Activated CD4-positive, alpha-beta memory T cell treated with anti-CD3 and anti-CD28 coated beads, Interleukin-2, amount 10 ng/mL, durations not matched to agents 7 days and 5 days (primary cell): ENCODE data around the gene IRF4. TPM values are rescaled to one million over a fixed set of nuclear protein-coding genes. Genes with fewer than 3 reads are reported as not detected.
A peak's percentile ranks its signal among the peaks of the same experiment; 100 is the strongest.
"Not testable (repeated sequence)": the region's sequence is repeated elsewhere in the genome, so short reads cannot be mapped to it uniquely, and the experiment has no call there.

Experiments used
- CTCF ChIA-PET: fragments of 350-600 bp; sonication (Branson Sonifier 250); formaldehyde crosslinking; loops from one replicate; lab custom pipeline; 2021; ENCODE audit warnings: antibody characterized with exemption, inconsistent platforms; lab: Charles Lee
- POLR2A ChIA-PET: fragments of 350-600 bp; sonication (Branson Sonifier 250); formaldehyde crosslinking; loops from one replicate; lab custom pipeline; 2021; ENCODE audit warnings: antibody characterized with exemption; lab: Charles Lee
- DNase-seq: peaks from one replicate; pipeline ENCODE4 v3.0.0-alpha.2; 2020
- H3K27ac Mint-ChIP-seq: one replicate; pipeline ENCODE4 v1.8.0; 2021; ENCODE audit warnings: mild to moderate bottlenecking, mixed read lengths
- H3K27me3 Mint-ChIP-seq: one replicate; pipeline ENCODE4 v1.8.0; 2021; ENCODE audit warnings: mixed read lengths
- H3K36me3 Mint-ChIP-seq: one replicate; pipeline ENCODE4 v1.8.0; 2021; ENCODE audit warnings: low read depth, mixed read lengths
- H3K4me1 Mint-ChIP-seq: one replicate; pipeline ENCODE4 v1.8.0; 2021; ENCODE audit warnings: mixed read lengths
- H3K4me3 Mint-ChIP-seq: one replicate; pipeline ENCODE4 v1.8.0; 2021; ENCODE audit warnings: mild to moderate bottlenecking, mixed read lengths
- H3K9me3 Mint-ChIP-seq: one replicate; pipeline ENCODE4 v1.8.0; 2021; ENCODE audit warnings: mixed read lengths
- total RNA-seq, 2 experiments: library from RNA; stranded (reverse); gene quantifications; one replicate each; pipeline ENCODE4 v1.2.3, GENCODE V29; 2021

Gene IRF4
- total RNA-seq, 2 experiments from 2014 or later: 171 to 178 TPM

- peaks cover 18% of the 10 kb centered on the region for H3K9me3 Mint-ChIP-seq
- no peak overlapping the region for H3K27ac Mint-ChIP-seq
- H3K4me3 Mint-ChIP-seq: no peak overlapping the region
- H3K36me3 Mint-ChIP-seq: peaks cover 94% of the 10 kb centered on the region
- peaks cover 40% of the 10 kb centered on the region for H3K4me1 Mint-ChIP-seq
- ChIA-PET POLR2A (interaction anchor here (1.0 to 15.6 kb wide), 13 partner anchors 8 to 189 kb away, joined by 3 to 328 read pairs (median 4); partner anchors contain the start of gene IRF4), CTCF (interaction anchor here (0.9 to 1.9 kb wide), 2 partner anchors 12 to 106 kb away, joined by 3 to 10 read pairs; no protein-coding TSS in a partner anchor)
- H3K27me3 Mint-ChIP-seq: peaks cover 2% of the 10 kb centered on the region
- no peak for DNase-seq
These were observed 20.0 kb downstream of the IRF4 start for GRCh38 chr6:411402-412145.

- no peak for DNase-seq
- no peak overlapping the region for H3K27ac Mint-ChIP-seq
- peaks cover 2% of the 10 kb centered on the region for H3K27me3 Mint-ChIP-seq
- H3K36me3 Mint-ChIP-seq: peaks cover 87% of the 10 kb centered on the region
- ChIA-PET POLR2A (interaction anchor here (1.3 to 15.6 kb wide), 13 partner anchors 9 to 189 kb away, joined by 3 to 328 read pairs (median 4); partner anchors contain the start of gene IRF4), CTCF (interaction anchor here (0.9 to 1.9 kb wide), 3 partner anchors 10 to 105 kb away, joined by 3 to 10 read pairs (median 3); no protein-coding TSS in a partner anchor)
- peaks cover 18% of the 10 kb centered on the region for H3K9me3 Mint-ChIP-seq
- peaks cover 33% of the 10 kb centered on the region for H3K4me1 Mint-ChIP-seq
- no peak overlapping the region for H3K4me3 Mint-ChIP-seq
These were observed 20.8 kb downstream of the IRF4 start for GRCh38 chr6:412146-412886.

GRCh38 chr6:414447-414846 is 22.9 kb downstream of the IRF4 start:
- POLR2A ChIA-PET: interaction anchor here (0.9 to 15.6 kb wide), 3 partner anchors 8 to 22 kb away, joined by 3 to 328 read pairs (median 21); partner anchors contain the start of gene IRF4
- CTCF ChIA-PET: no interaction called here
- H3K4me3 Mint-ChIP-seq: no peak overlapping the region
- DNase-seq: no peak
- peaks cover 68% of the 10 kb centered on the region for H3K36me3 Mint-ChIP-seq
- H3K9me3 Mint-ChIP-seq: peaks cover 19% of the 10 kb centered on the region
- H3K4me1 Mint-ChIP-seq: peaks cover 18% of the 10 kb centered on the region
- H3K27me3 Mint-ChIP-seq: peaks cover 2% of the 10 kb centered on the region
- no peak overlapping the region for H3K27ac Mint-ChIP-seq

- ChIA-PET POLR2A (interaction anchor here (1.4 to 4.7 kb wide), 2 partner anchors 12 to 23 kb away, joined by 4 to 21 read pairs; no protein-coding TSS in a partner anchor), CTCF (no interaction called here)
- Mint-ChIP-seq H3K27me3 (peaks cover 2% of the 10 kb centered on the region), H3K4me1 (peaks cover 15% of the 10 kb centered on the region), H3K9me3 (peaks cover 25% of the 10 kb centered on the region), H3K4me3 (no peak overlapping the region), H3K36me3 (peaks cover 67% of the 10 kb centered on the region), H3K27ac (no peak overlapping the region)
- no peak for DNase-seq
These were observed 23.5 kb downstream of the IRF4 start for GRCh38 chr6:415087-415486.

GRCh38 chr6:421211-421610 is 29.7 kb downstream of the IRF4 start:
- CTCF ChIA-PET: no interaction called here
- Mint-ChIP-seq H3K4me1 (peaks cover 19% of the 10 kb centered on the region), H3K9me3 (peaks cover 13% of the 10 kb centered on the region), H3K27ac (no peak overlapping the region), H3K36me3 (peaks cover 12% of the 10 kb centered on the region), H3K4me3 (no peak overlapping the region), H3K27me3 (no peaks in the 10 kb centered on the region)
- DNase-seq: no peak
- POLR2A ChIA-PET: interaction anchor here (0.8 to 1.6 kb wide), 3 partner anchors 9 to 88 kb away, joined by 3 to 4 read pairs (median 4); no protein-coding TSS in a partner anchor

DNA sequence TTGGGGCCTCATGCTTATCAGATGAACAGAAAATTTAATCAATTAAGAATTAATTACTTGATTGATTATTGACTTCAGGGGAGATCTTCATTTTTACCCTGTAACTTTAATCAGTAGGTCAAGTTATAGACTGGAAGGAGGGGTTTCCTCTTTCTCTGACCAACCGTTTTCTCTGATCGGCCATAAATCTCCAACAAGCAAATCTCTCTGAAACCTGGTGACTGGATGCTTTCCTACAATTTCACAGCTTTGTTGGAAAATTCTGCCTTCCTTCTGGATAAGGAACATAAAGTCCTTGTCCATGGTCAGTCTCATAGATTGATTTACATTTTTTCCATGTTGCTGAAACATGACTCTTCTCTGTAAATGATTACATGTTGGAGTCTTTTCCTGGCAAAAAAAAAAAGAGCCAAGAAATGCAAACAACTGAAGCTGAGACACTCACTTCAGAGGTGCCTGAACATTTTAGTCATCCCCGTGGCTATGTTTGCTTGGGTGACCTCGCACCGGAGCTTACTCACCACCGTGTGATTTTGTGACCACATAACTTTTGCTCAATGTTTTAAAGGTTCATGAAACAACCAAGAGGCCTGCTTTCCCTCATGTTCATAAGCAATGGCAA is 31.0 kb downstream of the IRF4 start:
- Mint-ChIP-seq H3K27me3 (no peaks in the 10 kb centered on the region), H3K4me3 (no peak overlapping the region), H3K27ac (no peak overlapping the region), H3K36me3 (peaks cover 12% of the 10 kb centered on the region), H3K9me3 (peaks cover 13% of the 10 kb centered on the region), H3K4me1 (peaks cover 19% of the 10 kb centered on the region)
- ChIA-PET POLR2A (interaction anchor here (0.6 to 1.6 kb wide), 11 partner anchors 8 to 210 kb away, joined by 3 to 8 read pairs (median 4); no protein-coding TSS in a partner anchor), CTCF (interaction anchor here (0.6 to 0.8 kb wide), 6 partner anchors 14 to 299 kb away, joined by 3 to 6 read pairs (median 3); no protein-coding TSS in a partner anchor)
- DNase-seq: peak; percentile 77

- ChIA-PET CTCF (interaction anchor here (0.6 to 0.7 kb wide), 4 partner anchors 14 to 299 kb away, joined by 3 read pairs; no protein-coding TSS in a partner anchor), POLR2A (interaction anchor here (0.7 to 1.6 kb wide), 10 partner anchors 9 to 211 kb away, joined by 3 to 8 read pairs (median 4); no protein-coding TSS in a partner anchor)
- H3K27me3 Mint-ChIP-seq: no peaks in the 10 kb centered on the region
- H3K9me3 Mint-ChIP-seq: peaks cover 13% of the 10 kb centered on the region
- H3K4me3 Mint-ChIP-seq: no peak overlapping the region
- peaks cover 12% of the 10 kb centered on the region for H3K36me3 Mint-ChIP-seq
- no peak overlapping the region for H3K27ac Mint-ChIP-seq
- no peak for DNase-seq
- H3K4me1 Mint-ChIP-seq: peaks cover 24% of the 10 kb centered on the region
These were observed 31.7 kb downstream of the IRF4 start for GRCh38 chr6:423055-423798.

DNA sequence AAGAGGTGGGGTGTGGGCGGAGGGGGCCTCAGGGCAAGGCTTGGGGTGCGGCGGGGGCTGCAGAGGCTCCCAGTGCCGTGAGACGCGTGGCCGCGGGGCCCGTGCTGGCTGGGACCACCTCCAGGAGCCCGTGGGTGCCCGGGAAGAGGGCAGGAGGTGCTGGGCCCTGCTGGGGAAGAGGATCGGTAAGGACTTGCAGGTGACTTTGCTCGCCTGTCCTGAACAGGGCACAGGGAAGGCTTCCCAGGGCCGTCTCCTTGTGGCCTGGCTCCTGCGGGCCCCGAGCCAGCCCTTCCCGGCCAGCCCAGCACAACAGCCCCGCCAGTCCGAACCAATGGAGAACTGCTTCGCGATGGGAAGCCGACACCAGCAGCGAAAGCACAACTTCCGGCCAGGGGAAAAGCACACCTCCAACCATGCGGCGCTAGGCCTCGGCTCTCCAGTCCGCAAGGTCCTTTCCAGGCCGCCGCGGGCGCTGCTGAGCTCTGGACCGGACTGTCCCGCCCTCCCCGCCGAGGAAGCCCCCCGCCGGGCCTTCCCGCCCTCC is 32.3 kb downstream of the IRF4 start:
- ChIA-PET POLR2A (no interaction called here), CTCF (no interaction called here)
- peaks cover 30% of the 10 kb centered on the region for H3K4me1 Mint-ChIP-seq
- no peak overlapping the region for H3K27ac Mint-ChIP-seq
- H3K36me3 Mint-ChIP-seq: peaks cover 12% of the 10 kb centered on the region
- no peaks in the 10 kb centered on the region for H3K27me3 Mint-ChIP-seq
- no peak overlapping the region for H3K4me3 Mint-ChIP-seq
- DNase-seq: no peak
- H3K9me3 Mint-ChIP-seq: peaks cover 13% of the 10 kb centered on the region

GRCh38 chr6:424741-425417 is 33.3 kb downstream of the IRF4 start:
- Mint-ChIP-seq H3K9me3 (peaks cover 8% of the 10 kb centered on the region), H3K4me3 (no peak overlapping the region), H3K27me3 (no peaks in the 10 kb centered on the region), H3K4me1 (peaks cover 41% of the 10 kb centered on the region), H3K36me3 (peaks cover 6% of the 10 kb centered on the region), H3K27ac (no peak overlapping the region)
- ChIA-PET CTCF (interaction anchor here (0.6 kb wide), 1 partner anchor 297 kb away, joined by 3 read pairs; no protein-coding TSS in a partner anchor), POLR2A (interaction anchor here (1.0 to 1.4 kb wide), 3 partner anchors 21 to 33 kb away, joined by 3 to 5 read pairs (median 5); no protein-coding TSS in a partner anchor)
- DNase-seq: no peak

GRCh38 chr6:425418-425788 is 33.9 kb downstream of the IRF4 start:
- ChIA-PET POLR2A (interaction anchor here (1.0 to 1.4 kb wide), 3 partner anchors 21 to 33 kb away, joined by 3 to 5 read pairs (median 5); no protein-coding TSS in a partner anchor), CTCF (interaction anchor here (0.6 kb wide), 1 partner anchor 297 kb away, joined by 3 read pairs; no protein-coding TSS in a partner anchor)
- H3K36me3 Mint-ChIP-seq, H3K27me3 Mint-ChIP-seq, H3K9me3 Mint-ChIP-seq, DNase-seq, H3K4me3 Mint-ChIP-seq, H3K27ac Mint-ChIP-seq: not testable (repeated sequence)
- peaks cover 44% of the 10 kb centered on the region for H3K4me1 Mint-ChIP-seq

DNA sequence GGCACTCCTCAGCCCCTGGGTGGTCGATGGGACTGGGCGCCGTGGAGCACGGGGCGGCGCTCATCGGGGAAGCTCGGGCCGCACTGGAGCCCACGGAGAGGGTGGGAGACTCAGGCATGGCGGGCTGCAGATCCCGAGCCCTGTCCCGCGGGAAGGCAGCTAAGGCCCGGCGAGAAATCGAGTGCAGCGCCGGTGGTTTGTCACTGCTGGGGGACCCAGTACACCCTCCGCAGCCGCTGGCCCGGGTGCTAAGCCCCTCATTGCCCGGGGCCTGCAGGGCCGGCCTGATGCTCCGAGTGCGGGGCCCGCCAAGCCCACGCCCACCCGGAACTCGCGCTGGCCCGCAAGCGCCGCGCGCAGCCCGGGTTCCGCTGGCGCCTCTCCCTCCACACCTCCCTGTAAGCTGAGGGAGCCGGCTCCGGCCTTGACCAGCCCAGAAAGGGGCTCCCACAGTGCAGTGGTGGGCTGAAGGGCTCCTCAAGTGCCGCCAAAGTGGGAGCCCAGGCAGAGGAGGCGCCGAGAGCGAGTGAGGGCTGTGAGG is 34.7 kb downstream of the IRF4 start:
- H3K27ac Mint-ChIP-seq, DNase-seq, H3K36me3 Mint-ChIP-seq, CTCF ChIA-PET, H3K4me3 Mint-ChIP-seq, POLR2A ChIA-PET, H3K9me3 Mint-ChIP-seq, H3K27me3 Mint-ChIP-seq: not testable (repeated sequence)
- peaks cover 52% of the 10 kb centered on the region for H3K4me1 Mint-ChIP-seq
